WTC11 (cell line): ENCODE data around the gene DCST2. TPM values are rescaled to one million over a fixed set of nuclear protein-coding genes. Genes with fewer than 3 reads are reported as not detected.
A peak's percentile ranks its signal among the peaks of the same experiment; 100 is the strongest.

Source experiments
- HMGA2 ChIP-seq: fragments of 250-450 bp; sonication (Bioruptor Pico); IDR thresholded peaks from 2 replicates; pipeline ENCODE4 v1.4.0; 2021; ENCODE audit warnings: mild to moderate bottlenecking, moderate library complexity
- JUN ChIP-seq: sonication (generic); formaldehyde crosslinking; IDR thresholded peaks from 2 replicates; pipeline ENCODE4 v1.8.0; 2023; ENCODE audit warnings: mild to moderate bottlenecking, missing genetic modification reagents
- MXD4 ChIP-seq: fragments of 250-450 bp; sonication (Bioruptor Pico); IDR thresholded peaks from 2 replicates; pipeline ENCODE4 v1.8.0; 2021; ENCODE audit warnings: mild to moderate bottlenecking, moderate library complexity, borderline replicate concordance
- NR2C2 ChIP-seq: sonication (generic); formaldehyde crosslinking; IDR thresholded peaks from 2 replicates; pipeline ENCODE4 v1.8.0; 2022; ENCODE audit warnings: mild to moderate bottlenecking, missing genetic modification reagents
- OVOL2 ChIP-seq: fragments of 250-450 bp; sonication (Bioruptor Pico); IDR thresholded peaks from 2 replicates; pipeline ENCODE4 v1.9.0; 2021; ENCODE audit warnings: mild to moderate bottlenecking, borderline replicate concordance
- SMAD4 ChIP-seq: sonication (generic); formaldehyde crosslinking; IDR thresholded peaks from 2 replicates; pipeline ENCODE4 v1.8.0; 2022; ENCODE audit warnings: mild to moderate bottlenecking, missing genetic modification reagents
- ZNF121 ChIP-seq: sonication (generic); formaldehyde crosslinking; IDR thresholded peaks from 2 replicates; pipeline ENCODE4 v1.8.0; 2023; ENCODE audit warnings: missing genetic modification reagents
- ZNF317 ChIP-seq: sonication (generic); formaldehyde crosslinking; IDR thresholded peaks from 2 replicates; pipeline ENCODE4 v1.8.1; 2023; ENCODE audit warnings: low read depth, mild to moderate bottlenecking, moderate library complexity, missing genetic modification reagents, borderline replicate concordance
- ZNF423 ChIP-seq: fragments of 250-450 bp; sonication (Bioruptor Pico); IDR thresholded peaks from 2 replicates; pipeline ENCODE4 v2.1.2; 2022; ENCODE audit warnings: mild to moderate bottlenecking, moderate library complexity
- total RNA-seq: library from RNA; stranded (reverse); gene quantifications from 3 replicates; pipeline ENCODE4 v1.2.3, GENCODE V29; 2021
- TF ChIP-seq, protein P1 (sequence below): sonication (generic); formaldehyde crosslinking; IDR thresholded peaks from 2 replicates; pipeline ENCODE4 v1.8.1; 2022; ENCODE audit warnings: low read depth, missing genetic modification reagents, borderline replicate concordance
- TF ChIP-seq, protein P2 (sequence below): sonication (generic); formaldehyde crosslinking; IDR thresholded peaks from 2 replicates; pipeline ENCODE4 v1.8.1; 2023; ENCODE audit warnings: mild to moderate bottlenecking, moderate library complexity, missing genetic modification reagents
- TF ChIP-seq, protein P3 (sequence below): fragments of 250-450 bp; sonication (Bioruptor Pico); IDR thresholded peaks from 2 replicates; pipeline ENCODE4 v1.9.0; 2021; ENCODE audit warnings: mild to moderate bottlenecking
- TF ChIP-seq, protein P4 (sequence below): fragments of 250-450 bp; sonication (Bioruptor Pico); IDR thresholded peaks from 2 replicates; pipeline ENCODE4 v1.9.0; 2021; ENCODE audit warnings: mild to moderate bottlenecking, borderline replicate concordance
- TF ChIP-seq, protein P5 (sequence below): sonication (generic); formaldehyde crosslinking; IDR thresholded peaks from 2 replicates; pipeline ENCODE4 v1.8.1; 2023; ENCODE audit warnings: mild to moderate bottlenecking, missing genetic modification reagents, moderate library complexity
- TF ChIP-seq, protein P6 (sequence below): sonication (generic); formaldehyde crosslinking; IDR thresholded peaks from 2 replicates; pipeline ENCODE4 v1.8.0; 2022; ENCODE audit warnings: mild to moderate bottlenecking, missing genetic modification reagents
- TF ChIP-seq, protein P7 (sequence below): sonication (generic); formaldehyde crosslinking; IDR thresholded peaks from 2 replicates; pipeline ENCODE4 v1.8.1; 2022; ENCODE audit warnings: missing genetic modification reagents, borderline replicate concordance
- TF ChIP-seq, protein P8 (sequence below): sonication (generic); formaldehyde crosslinking; IDR thresholded peaks from 2 replicates; pipeline ENCODE4 v1.8.1; 2023; ENCODE audit warnings: mild to moderate bottlenecking, missing genetic modification reagents, moderate library complexity
- TF ChIP-seq, protein P9 (sequence below): sonication (generic); formaldehyde crosslinking; IDR thresholded peaks from 2 replicates; pipeline ENCODE4 v1.8.0; 2023; ENCODE audit warnings: mild to moderate bottlenecking, missing genetic modification reagents
- TF ChIP-seq, protein P10 (sequence below): fragments of 250-450 bp; sonication (Bioruptor Pico); IDR thresholded peaks from 2 replicates; pipeline ENCODE4 v2.1.2; 2022; ENCODE audit warnings: mild to moderate bottlenecking, moderate library complexity

Gene DCST2
- total RNA-seq, 1 experiment from 2014 or later, result 0.83 TPM

DNA sequence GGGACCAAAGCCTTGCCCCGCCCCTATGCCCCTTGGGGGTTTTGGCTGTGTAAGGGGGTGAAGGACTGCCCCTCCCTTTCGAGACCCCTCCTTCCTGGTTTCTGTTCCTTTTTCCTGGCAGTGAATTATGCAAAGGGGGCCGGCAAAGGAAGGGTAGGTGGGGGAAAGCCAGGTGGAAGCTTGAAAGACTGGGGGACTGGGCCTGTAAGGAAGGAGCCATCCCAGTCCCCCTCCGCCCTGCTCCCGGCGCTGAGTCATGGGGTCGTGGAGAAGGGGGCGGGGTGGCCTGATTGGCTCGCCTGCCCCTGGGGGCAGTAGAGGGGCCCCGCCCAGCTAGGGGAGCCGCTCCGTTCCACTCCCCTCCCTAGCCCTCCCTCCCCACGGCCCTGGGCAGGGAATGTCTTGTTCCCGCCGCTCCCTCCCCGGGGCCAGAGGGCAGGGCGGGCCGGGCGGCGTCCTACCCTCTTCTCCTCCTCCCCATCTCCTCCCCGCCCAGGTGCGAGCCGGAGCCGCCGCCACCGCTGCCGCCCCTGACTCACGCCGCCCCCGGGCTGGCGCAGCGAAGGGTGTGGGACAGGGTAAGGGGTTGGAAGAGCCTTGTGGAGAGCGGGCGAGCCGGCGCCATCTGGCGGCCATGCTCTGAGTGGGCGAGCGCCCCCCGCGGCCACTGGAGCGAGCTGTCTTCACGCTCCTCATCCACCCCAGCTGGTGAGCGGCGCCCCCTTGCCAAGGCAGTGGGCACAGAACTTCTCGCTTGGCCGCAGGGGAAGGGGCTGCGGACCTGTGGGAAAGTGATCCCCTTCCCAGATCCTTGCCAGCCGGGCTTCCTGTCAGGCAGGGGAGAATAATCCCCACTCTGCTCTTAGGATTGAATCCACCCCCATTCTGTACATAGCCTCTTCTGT is 16.3 kb downstream of the DCST2 start (continued):
- TF ChIP-seq OVOL2 (CRISPR knock-in tag), result no peak
- TF ChIP-seq, protein P1, sequence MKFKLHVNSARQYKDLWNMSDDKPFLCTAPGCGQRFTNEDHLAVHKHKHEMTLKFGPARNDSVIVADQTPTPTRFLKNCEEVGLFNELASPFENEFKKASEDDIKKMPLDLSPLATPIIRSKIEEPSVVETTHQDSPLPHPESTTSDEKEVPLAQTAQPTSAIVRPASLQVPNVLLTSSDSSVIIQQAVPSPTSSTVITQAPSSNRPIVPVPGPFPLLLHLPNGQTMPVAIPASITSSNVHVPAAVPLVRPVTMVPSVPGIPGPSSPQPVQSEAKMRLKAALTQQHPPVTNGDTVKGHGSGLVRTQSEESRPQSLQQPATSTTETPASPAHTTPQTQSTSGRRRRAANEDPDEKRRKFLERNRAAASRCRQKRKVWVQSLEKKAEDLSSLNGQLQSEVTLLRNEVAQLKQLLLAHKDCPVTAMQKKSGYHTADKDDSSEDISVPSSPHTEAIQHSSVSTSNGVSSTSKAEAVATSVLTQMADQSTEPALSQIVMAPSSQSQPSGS (CRISPR knock-in tag), result no peak
- TF ChIP-seq, protein P2, sequence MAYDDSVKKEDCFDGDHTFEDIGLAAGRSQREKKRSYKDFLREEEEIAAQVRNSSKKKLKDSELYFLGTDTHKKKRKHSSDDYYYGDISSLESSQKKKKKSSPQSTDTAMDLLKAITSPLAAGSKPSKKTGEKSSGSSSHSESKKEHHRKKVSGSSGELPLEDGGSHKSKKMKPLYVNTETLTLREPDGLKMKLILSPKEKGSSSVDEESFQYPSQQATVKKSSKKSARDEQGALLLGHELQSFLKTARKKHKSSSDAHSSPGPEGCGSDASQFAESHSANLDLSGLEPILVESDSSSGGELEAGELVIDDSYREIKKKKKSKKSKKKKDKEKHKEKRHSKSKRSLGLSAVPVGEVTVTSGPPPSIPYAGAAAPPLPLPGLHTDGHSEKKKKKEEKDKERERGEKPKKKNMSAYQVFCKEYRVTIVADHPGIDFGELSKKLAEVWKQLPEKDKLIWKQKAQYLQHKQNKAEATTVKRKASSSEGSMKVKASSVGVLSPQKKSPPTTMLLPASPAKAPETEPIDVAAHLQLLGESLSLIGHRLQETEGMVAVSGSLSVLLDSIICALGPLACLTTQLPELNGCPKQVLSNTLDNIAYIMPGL (CRISPR knock-in tag), result peak; percentile 100
- TF ChIP-seq, protein P3, sequence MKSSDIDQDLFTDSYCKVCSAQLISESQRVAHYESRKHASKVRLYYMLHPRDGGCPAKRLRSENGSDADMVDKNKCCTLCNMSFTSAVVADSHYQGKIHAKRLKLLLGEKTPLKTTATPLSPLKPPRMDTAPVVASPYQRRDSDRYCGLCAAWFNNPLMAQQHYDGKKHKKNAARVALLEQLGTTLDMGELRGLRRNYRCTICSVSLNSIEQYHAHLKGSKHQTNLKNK (CRISPR knock-in tag), result no peak
- TF ChIP-seq, protein P4, sequence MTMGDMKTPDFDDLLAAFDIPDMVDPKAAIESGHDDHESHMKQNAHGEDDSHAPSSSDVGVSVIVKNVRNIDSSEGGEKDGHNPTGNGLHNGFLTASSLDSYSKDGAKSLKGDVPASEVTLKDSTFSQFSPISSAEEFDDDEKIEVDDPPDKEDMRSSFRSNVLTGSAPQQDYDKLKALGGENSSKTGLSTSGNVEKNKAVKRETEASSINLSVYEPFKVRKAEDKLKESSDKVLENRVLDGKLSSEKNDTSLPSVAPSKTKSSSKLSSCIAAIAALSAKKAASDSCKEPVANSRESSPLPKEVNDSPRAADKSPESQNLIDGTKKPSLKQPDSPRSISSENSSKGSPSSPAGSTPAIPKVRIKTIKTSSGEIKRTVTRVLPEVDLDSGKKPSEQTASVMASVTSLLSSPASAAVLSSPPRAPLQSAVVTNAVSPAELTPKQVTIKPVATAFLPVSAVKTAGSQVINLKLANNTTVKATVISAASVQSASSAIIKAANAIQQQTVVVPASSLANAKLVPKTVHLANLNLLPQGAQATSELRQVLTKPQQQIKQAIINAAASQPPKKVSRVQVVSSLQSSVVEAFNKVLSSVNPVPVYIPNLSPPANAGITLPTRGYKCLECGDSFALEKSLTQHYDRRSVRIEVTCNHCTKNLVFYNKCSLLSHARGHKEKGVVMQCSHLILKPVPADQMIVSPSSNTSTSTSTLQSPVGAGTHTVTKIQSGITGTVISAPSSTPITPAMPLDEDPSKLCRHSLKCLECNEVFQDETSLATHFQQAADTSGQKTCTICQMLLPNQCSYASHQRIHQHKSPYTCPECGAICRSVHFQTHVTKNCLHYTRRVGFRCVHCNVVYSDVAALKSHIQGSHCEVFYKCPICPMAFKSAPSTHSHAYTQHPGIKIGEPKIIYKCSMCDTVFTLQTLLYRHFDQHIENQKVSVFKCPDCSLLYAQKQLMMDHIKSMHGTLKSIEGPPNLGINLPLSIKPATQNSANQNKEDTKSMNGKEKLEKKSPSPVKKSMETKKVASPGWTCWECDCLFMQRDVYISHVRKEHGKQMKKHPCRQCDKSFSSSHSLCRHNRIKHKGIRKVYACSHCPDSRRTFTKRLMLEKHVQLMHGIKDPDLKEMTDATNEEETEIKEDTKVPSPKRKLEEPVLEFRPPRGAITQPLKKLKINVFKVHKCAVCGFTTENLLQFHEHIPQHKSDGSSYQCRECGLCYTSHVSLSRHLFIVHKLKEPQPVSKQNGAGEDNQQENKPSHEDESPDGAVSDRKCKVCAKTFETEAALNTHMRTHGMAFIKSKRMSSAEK (CRISPR knock-in tag), result peak; percentile 84; the same call in 1 of the 2 replicates
- TF ChIP-seq HMGA2 (CRISPR knock-in tag), result no peak
- TF ChIP-seq, protein P5, sequence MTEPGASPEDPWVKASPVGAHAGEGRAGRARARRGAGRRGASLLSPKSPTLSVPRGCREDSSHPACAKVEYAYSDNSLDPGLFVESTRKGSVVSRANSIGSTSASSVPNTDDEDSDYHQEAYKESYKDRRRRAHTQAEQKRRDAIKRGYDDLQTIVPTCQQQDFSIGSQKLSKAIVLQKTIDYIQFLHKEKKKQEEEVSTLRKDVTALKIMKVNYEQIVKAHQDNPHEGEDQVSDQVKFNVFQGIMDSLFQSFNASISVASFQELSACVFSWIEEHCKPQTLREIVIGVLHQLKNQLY (CRISPR knock-in tag), result no peak
- TF ChIP-seq, protein P6, sequence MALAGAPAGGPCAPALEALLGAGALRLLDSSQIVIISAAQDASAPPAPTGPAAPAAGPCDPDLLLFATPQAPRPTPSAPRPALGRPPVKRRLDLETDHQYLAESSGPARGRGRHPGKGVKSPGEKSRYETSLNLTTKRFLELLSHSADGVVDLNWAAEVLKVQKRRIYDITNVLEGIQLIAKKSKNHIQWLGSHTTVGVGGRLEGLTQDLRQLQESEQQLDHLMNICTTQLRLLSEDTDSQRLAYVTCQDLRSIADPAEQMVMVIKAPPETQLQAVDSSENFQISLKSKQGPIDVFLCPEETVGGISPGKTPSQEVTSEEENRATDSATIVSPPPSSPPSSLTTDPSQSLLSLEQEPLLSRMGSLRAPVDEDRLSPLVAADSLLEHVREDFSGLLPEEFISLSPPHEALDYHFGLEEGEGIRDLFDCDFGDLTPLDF (CRISPR knock-in tag), result 0 out of 2 replicates have a peak, but pooled peaks have one; percentile 60
- TF ChIP-seq ZNF423 (CRISPR knock-in tag), result no peak
- TF ChIP-seq ZNF317 (CRISPR knock-in tag), result 0 out of 2 replicates have a peak, but pooled peaks have one; percentile 19
- TF ChIP-seq, protein P7, sequence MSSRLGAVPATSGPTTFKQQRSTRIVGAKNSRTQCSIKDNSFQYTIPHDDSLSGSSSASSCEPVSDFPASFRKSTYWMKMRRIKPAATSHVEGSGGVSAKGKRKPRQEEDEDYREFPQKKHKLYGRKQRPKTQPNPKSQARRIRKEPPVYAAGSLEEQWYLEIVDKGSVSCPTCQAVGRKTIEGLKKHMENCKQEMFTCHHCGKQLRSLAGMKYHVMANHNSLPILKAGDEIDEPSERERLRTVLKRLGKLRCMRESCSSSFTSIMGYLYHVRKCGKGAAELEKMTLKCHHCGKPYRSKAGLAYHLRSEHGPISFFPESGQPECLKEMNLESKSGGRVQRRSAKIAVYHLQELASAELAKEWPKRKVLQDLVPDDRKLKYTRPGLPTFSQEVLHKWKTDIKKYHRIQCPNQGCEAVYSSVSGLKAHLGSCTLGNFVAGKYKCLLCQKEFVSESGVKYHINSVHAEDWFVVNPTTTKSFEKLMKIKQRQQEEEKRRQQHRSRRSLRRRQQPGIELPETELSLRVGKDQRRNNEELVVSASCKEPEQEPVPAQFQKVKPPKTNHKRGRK (CRISPR knock-in tag), result no peak
- TF ChIP-seq, protein P8, sequence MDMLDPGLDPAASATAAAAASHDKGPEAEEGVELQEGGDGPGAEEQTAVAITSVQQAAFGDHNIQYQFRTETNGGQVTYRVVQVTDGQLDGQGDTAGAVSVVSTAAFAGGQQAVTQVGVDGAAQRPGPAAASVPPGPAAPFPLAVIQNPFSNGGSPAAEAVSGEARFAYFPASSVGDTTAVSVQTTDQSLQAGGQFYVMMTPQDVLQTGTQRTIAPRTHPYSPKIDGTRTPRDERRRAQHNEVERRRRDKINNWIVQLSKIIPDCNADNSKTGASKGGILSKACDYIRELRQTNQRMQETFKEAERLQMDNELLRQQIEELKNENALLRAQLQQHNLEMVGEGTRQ (CRISPR knock-in tag), result peak; percentile 26; the same call in 1 of the 2 replicates
- TF ChIP-seq, protein P9, sequence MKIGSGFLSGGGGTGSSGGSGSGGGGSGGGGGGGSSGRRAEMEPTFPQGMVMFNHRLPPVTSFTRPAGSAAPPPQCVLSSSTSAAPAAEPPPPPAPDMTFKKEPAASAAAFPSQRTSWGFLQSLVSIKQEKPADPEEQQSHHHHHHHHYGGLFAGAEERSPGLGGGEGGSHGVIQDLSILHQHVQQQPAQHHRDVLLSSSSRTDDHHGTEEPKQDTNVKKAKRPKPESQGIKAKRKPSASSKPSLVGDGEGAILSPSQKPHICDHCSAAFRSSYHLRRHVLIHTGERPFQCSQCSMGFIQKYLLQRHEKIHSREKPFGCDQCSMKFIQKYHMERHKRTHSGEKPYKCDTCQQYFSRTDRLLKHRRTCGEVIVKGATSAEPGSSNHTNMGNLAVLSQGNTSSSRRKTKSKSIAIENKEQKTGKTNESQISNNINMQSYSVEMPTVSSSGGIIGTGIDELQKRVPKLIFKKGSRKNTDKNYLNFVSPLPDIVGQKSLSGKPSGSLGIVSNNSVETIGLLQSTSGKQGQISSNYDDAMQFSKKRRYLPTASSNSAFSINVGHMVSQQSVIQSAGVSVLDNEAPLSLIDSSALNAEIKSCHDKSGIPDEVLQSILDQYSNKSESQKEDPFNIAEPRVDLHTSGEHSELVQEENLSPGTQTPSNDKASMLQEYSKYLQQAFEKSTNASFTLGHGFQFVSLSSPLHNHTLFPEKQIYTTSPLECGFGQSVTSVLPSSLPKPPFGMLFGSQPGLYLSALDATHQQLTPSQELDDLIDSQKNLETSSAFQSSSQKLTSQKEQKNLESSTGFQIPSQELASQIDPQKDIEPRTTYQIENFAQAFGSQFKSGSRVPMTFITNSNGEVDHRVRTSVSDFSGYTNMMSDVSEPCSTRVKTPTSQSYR (CRISPR knock-in tag), result 0 out of 2 replicates have a peak, but pooled peaks have one; percentile 82
- TF ChIP-seq MXD4 (CRISPR knock-in tag), result no peak
- TF ChIP-seq SMAD4 (CRISPR knock-in tag), result no peak
- TF ChIP-seq, protein P10, sequence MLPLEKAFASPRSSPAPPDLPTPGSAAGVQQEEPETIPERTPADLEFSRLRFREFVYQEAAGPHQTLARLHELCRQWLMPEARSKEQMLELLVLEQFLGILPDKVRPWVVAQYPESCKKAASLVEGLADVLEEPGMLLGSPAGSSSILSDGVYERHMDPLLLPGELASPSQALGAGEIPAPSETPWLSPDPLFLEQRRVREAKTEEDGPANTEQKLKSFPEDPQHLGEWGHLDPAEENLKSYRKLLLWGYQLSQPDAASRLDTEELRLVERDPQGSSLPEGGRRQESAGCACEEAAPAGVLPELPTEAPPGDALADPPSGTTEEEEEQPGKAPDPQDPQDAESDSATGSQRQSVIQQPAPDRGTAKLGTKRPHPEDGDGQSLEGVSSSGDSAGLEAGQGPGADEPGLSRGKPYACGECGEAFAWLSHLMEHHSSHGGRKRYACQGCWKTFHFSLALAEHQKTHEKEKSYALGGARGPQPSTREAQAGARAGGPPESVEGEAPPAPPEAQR, result no peak
- no peak for TF ChIP-seq NR2C2 (CRISPR knock-in tag)
- no peak for TF ChIP-seq ZNF121 (CRISPR knock-in tag)
- no peak for TF ChIP-seq JUN (CRISPR knock-in tag)
